K562 (cell line): ENCODE data around the gene ARL4D. TPM values are rescaled to one million over a fixed set of nuclear protein-coding genes. Genes with fewer than 3 reads are reported as not detected.

Experiments used
- ATAC-seq: fragments of 200-7000 bp; cut with Tn5 transposase; 3 replicates; pipeline ENCODE4 v1.9.1; 2020; ENCODE audit warnings: moderate library complexity
- BruUV-seq: library from RNA; stranded (reverse); fragments of 400-500 nt; replicated peaks from 2 replicates; lab custom pipeline; 2021; lab: Mats Ljungman, UMichigan
- CTCF ChIA-PET: fragments of 300-600 bp; formaldehyde crosslinking; extraction: SDS; loops from one replicate; lab custom pipeline; 2021; ENCODE audit warnings: low intra/inter-chr PET ratio; lab: Yijun Ruan, JAX
- POLR2A ChIA-PET: fragments of 300-600, 350-650 bp; sonication (Branson Sonifier 250); formaldehyde crosslinking; extraction: SDS; loops from one replicate; lab custom pipeline; 2021; ENCODE audit warnings: antibody characterized with exemption, inconsistent platforms; lab: Yijun Ruan, JAX
- DNase-seq, 4 experiments: peaks; one replicate each; pipeline versions ENCODE4 v3.0.0 to v3.0.0-alpha.2; 2011 to 2018; ENCODE audit warnings: low spot score in 3 of 4, mixed read lengths in 3 of 4; ENCODE audit errors: extremely low read depth in 1 of 4
- FAIRE-seq: peaks from 2 replicates; lab custom pipeline; 2011; peaks lifted over from hg19 to GRCh38; lab: Jason Lieb, UNC
- H2AFZ ChIP-seq: 2 replicates; pipeline ENCODE4 v1.6.0; 2011; ENCODE audit warnings: low read depth, low read length, control low read depth, inconsistent platforms
- H3K27ac ChIP-seq: fragments of 200-600 bp; 3 replicates; pipeline ENCODE4 v1.8.0; 2011; ENCODE audit warnings: low read depth, mild to moderate bottlenecking, control low read depth, inconsistent platforms, low read length, moderate library complexity, mixed read lengths; ENCODE audit errors: extremely low read depth
- H3K27me3 ChIP-seq, 2 experiments: fragments of 300-600 bp in 1 of 2; 2 replicates in 1 of 2; 3 replicates in 1 of 2; pipeline versions ENCODE4 v1.6.0 to v1.8.0; 2011; ENCODE audit warnings: inconsistent platforms in 2 of 2, low read length in 2 of 2, mild to moderate bottlenecking in 1 of 2, mixed read lengths in 1 of 2, moderate library complexity in 1 of 2; ENCODE audit not compliant: control insufficient read depth in 2 of 2, insufficient read depth in 2 of 2
- H3K36me3 ChIP-seq: fragments of 300-600 bp; 3 replicates; pipeline ENCODE4 v1.8.0; 2011; ENCODE audit warnings: mild to moderate bottlenecking, low read length, inconsistent platforms; ENCODE audit not compliant: control insufficient read depth, insufficient read depth
- H3K4me1 ChIP-seq, 2 experiments: fragments of 200-600 bp in 1 of 2; replicated peaks in 1 of 2; 2 replicates in 1 of 2; 3 replicates in 1 of 2; pipeline versions ENCODE4 v1.5.1 to v1.8.0; 2011; ENCODE audit warnings: inconsistent platforms in 2 of 2, low read length in 2 of 2, mild to moderate bottlenecking in 1 of 2, mixed read lengths in 1 of 2, moderate library complexity in 1 of 2; ENCODE audit not compliant: control insufficient read depth in 2 of 2, insufficient read depth in 2 of 2
- H3K4me2 ChIP-seq: 2 replicates; pipeline ENCODE4 v1.6.1; 2011; ENCODE audit warnings: low read length, control low read depth, inconsistent platforms, mixed read lengths; ENCODE audit not compliant: insufficient read depth
- H3K4me3 ChIP-seq: fragments of 200-600 bp; sonication (generic), shearing (Covaris generic); 2 replicates; pipeline ENCODE4 v1.5.1; 2016; ENCODE audit warnings: control low read depth, inconsistent platforms
- H3K79me2 ChIP-seq: fragments of 200-600 bp; 3 replicates; pipeline ENCODE4 v1.8.0; 2011; ENCODE audit warnings: low read length, inconsistent platforms; ENCODE audit not compliant: control insufficient read depth, insufficient read depth
- H3K9ac ChIP-seq, 2 experiments: 2 replicates each; pipeline versions ENCODE4 v1.6.0 to v1.6.1; 2011; ENCODE audit warnings: low read depth in 2 of 2, low read length in 2 of 2, control low read depth in 1 of 2, inconsistent platforms in 1 of 2, mild to moderate bottlenecking in 1 of 2, mixed read lengths in 1 of 2; ENCODE audit not compliant: insufficient read depth in 1 of 2
- H3K9me1 ChIP-seq: one replicate; pipeline ENCODE4 v1.6.0; 2011; ENCODE audit warnings: inconsistent platforms, mild to moderate bottlenecking, low read length, moderate library complexity; ENCODE audit not compliant: control insufficient read depth, insufficient read depth
- H3K9me3 ChIP-seq: replicated peaks from 2 replicates; pipeline ENCODE4 v1.5.1; 2011; ENCODE audit warnings: low read depth, low read length, inconsistent platforms; ENCODE audit not compliant: control insufficient read depth, insufficient read depth
- H4K20me1 ChIP-seq: replicated peaks from 2 replicates; pipeline ENCODE4 v1.6.1; 2011; ENCODE audit warnings: low read length, inconsistent platforms, mixed read lengths; ENCODE audit not compliant: control insufficient read depth, insufficient read depth
- CBFA2T2 ChIP-seq: fragments of 450-650 bp; conservative IDR thresholded peaks from 2 replicates; pipeline ENCODE4 v1.6.1; 2017; ENCODE audit warnings: mild to moderate bottlenecking
- CBFA2T3 ChIP-seq: fragments of 450-650 bp; IDR thresholded peaks from 2 replicates; pipeline ENCODE4 v1.6.1; 2017
- NFE2 ChIP-seq: IDR thresholded peaks from 2 replicates; pipeline ENCODE4 v1.6.1; 2014; ENCODE audit warnings: antibody characterized with exemption, low read depth
- POLR2H ChIP-seq: IDR thresholded peaks from 2 replicates; pipeline ENCODE4 v1.6.1; 2016; ENCODE audit warnings: missing genetic modification characterization, low read depth, mild to moderate bottlenecking, control low read depth, missing compliant biosample characterization, moderate library complexity
- RFX7 ChIP-seq: fragments of 250-450 bp; sonication (Bioruptor Pico); IDR thresholded peaks from 2 replicates; pipeline ENCODE4 v1.5.1; 2021; ENCODE audit warnings: mild to moderate bottlenecking
- TAL1 ChIP-seq: fragments of 450-650 bp; IDR thresholded peaks from 2 replicates; pipeline ENCODE4 v1.6.1; 2016; ENCODE audit warnings: mild to moderate bottlenecking
- TCF3 ChIP-seq: sonication (generic); formaldehyde crosslinking; IDR thresholded peaks from 2 replicates; pipeline ENCODE4 v1.4.0; 2020; ENCODE audit warnings: mild to moderate bottlenecking, missing genetic modification reagents
- TEAD4 ChIP-seq, 2 experiments: sonication (generic) in 1 of 2; formaldehyde crosslinking in 1 of 2; IDR thresholded peaks; 2 replicates each; pipeline versions ENCODE4 v1.6.1 to v1.8.0; 2012 to 2022; ENCODE audit warnings: borderline replicate concordance in 1 of 2, inconsistent platforms in 1 of 2, low read length in 1 of 2, mild to moderate bottlenecking in 1 of 2, missing genetic modification reagents in 1 of 2
- ZNF584 ChIP-seq: fragments of 200-800 bp; sonication (Bioruptor generic); IDR thresholded peaks from 2 replicates; pipeline ENCODE4 v1.6.1; 2016; ENCODE audit warnings: low read depth, mild to moderate bottlenecking, missing genetic modification characterization, missing compliant biosample characterization
- ZNF592 ChIP-seq: fragments of 450-650 bp; IDR thresholded peaks from 2 replicates; pipeline ENCODE4 v1.6.1; 2017; ENCODE audit warnings: antibody characterized with exemption, mild to moderate bottlenecking
- WGBS: fragments of 100-300 bp; shearing (Covaris generic); methylation state at CpG from one replicate; pipeline ENCODE4 v1.1.6; 2016; ENCODE audit warnings: low coverage, mixed read lengths; ENCODE audit not compliant: insufficient coverage; ENCODE audit errors: missing lambda C conversion rate; 5-methylcytosine and 5-hydroxymethylcytosine counted together
- in situ Hi-C: fragments of 300-500 bp; cut with MboI; formaldehyde crosslinking; loops from 4 replicates; pipeline ENCODE4 v1.15.0; 2018; ENCODE audit warnings: inconsistent platforms, mixed read lengths
- intact Hi-C: fragments of 100-400 bp; cut with micrococcal nuclease; formaldehyde crosslinking; loops from 2 replicates; pipeline ENCODE4 v1.14.2; 2022
- polyA plus RNA-seq, 8 experiments: library from polyadenylated mRNA; depleted of rRNA in 4 of 8; stranded (reverse) in 5 of 8; unstranded in 3 of 8; fragments of >200 nt; fragmentation: Nextera tagmentation in 2 of 8; fragmentation: Illumina TruSeq in 1 of 8; extraction: Ambion mirVana in 2 of 8; extraction: Trizol in 1 of 8; gene quantifications; 2 replicates each; pipeline versions ENCODE4 v1.2.1 to v1.2.3, GENCODE V29; 2011 to 2014; ENCODE audit warnings: inconsistent platforms in 1 of 8, missing spikeins in 1 of 8
- total RNA-seq, 7 experiments: library from RNA; depleted of rRNA in 6 of 7; stranded (reverse); fragments of >200 nt in 6 of 7; fragmentation: Illumina TruSeq in 2 of 7; extraction: Trizol in 2 of 7; gene quantifications; 2 replicates each; pipeline versions ENCODE4 v1.2.1 to v1.2.3, GENCODE V29; 2011 to 2021; ENCODE audit warnings: low replicate concordance in 1 of 7
- TF ChIP-seq, protein P1 (sequence below), 2 experiments: fragments of 250-450 bp in 1 of 2; fragments of 450-650 bp in 1 of 2; sonication (Bioruptor Pico) in 1 of 2; IDR thresholded peaks; 2 replicates each; pipeline versions ENCODE4 v1.6.1 to v1.8.0; 2016 to 2021; ENCODE audit warnings: mild to moderate bottlenecking in 2 of 2, moderate library complexity in 2 of 2, missing compliant biosample characterization in 1 of 2, missing genetic modification characterization in 1 of 2

ARL4D gene
- total and polyA plus RNA-seq, 9 of the 15 experiments (the other 6 are each of a cell fraction or from before 2014, with no cell fraction given): 0.07 to 0.53 (median 0.28) TPM; not detected in 1

DNA sequence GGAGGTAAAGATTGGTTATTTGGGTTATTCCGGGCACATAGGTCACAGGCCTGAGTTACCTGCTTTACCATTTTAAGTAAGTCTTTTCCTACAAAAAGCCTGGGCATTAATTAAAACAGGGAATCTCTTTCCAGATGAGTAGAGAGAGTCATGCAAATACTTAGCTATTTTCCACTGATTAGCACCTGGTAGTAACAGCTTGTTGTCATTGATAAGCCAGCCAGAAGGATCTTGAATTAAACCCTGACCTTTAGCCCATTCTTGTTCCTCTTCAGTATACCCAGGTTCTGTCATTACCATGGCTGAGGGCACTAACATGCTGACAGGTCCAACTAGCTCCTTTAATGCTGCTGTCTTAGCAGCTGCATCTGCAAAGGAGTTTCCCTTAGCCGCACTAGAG, 44.4 kb upstream of the ARL4D start:
- no peak for FAIRE-seq
- peaks cover 0 to 5% of the 10 kb centered on the region in 2 experiments; a peak in 1 of 5 replicates for H3K27me3 ChIP-seq
- TF ChIP-seq CBFA2T2 (0 out of 2 replicates have a peak, but pooled peaks have one; percentile 8), TCF3 (CRISPR knock-in tag) (0 out of 2 replicates have a peak, but pooled peaks have one; percentile 5), CBFA2T3 (peak; percentile 50), TAL1 (peak; percentile 44; the same call in 1 of the 2 replicates), ZNF592 (no peak), RFX7 (no peak), POLR2H (no peak), NFE2 (no peak), ZNF584 (CRISPR knock-in tag) (no peak), TEAD4 (IDR thresholded peaks at IDR 0.05; ENCODE audit: low read length) (peak; percentile 48; the same call in 1 of the 2 replicates), TEAD4 (CRISPR knock-in tag; IDR thresholded peaks at IDR 0.05; ENCODE audit: borderline replicate concordance) (no peak)
- TF ChIP-seq, protein P1, sequence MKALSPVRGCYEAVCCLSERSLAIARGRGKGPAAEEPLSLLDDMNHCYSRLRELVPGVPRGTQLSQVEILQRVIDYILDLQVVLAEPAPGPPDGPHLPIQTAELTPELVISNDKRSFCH (CRISPR knock-in tag; IDR thresholded peaks at IDR 0.05): no peak
- TF ChIP-seq, protein P1 (tag; IDR thresholded peaks at IDR 0.05): peak; percentile 77
- TF ChIP-seq, all 486 proteins: peak for 6
- BruUV-seq: no TSS peak
- Histone ChIP-seq H4K20me1 (no peaks in the 10 kb centered on the region), H2AFZ (no peak overlapping the region), H3K4me2 (no peak overlapping the region), H3K27ac (no peak overlapping the region), H3K4me1 (peaks cover 3 to 35% of the 10 kb centered on the region in 2 experiments; a peak in 4 of 5 replicates), H3K9ac (no peak overlapping the region), H3K36me3 (no peaks in the 10 kb centered on the region), H3K4me3 (no peak overlapping the region), H3K9me1 (no peaks in the 10 kb centered on the region), H3K79me2 (no peaks in the 10 kb centered on the region), H3K9me3 (peaks cover 8% of the 10 kb centered on the region)
- ATAC-seq (no peak), DNase-seq (no peak)
- CTCF ChIA-PET: no interaction called here
- POLR2A ChIA-PET: interaction anchor here (0.6 to 3.4 kb wide), 3 partner anchors 13 to 190 kb away, joined by 3 to 56 read pairs (median 3); no protein-coding TSS in a partner anchor
- intact Hi-C loops: no loop called here
- WGBS: 7% methylated on average over 2 of the region's 2 CpGs
- in situ Hi-C loops: no loop called here
